Liver (tissue), 3 donors: ENCODE measurements around the gene NHS.

Experiments used
- EGR1 ChIP-seq, 2 donors: IDR thresholded peaks; 2 replicates each; pipeline ENCODE4 v1.6.1; 2016 to 2018; ENCODE audit warnings: antibody characterized with exemption in 2 of 2, low read depth in 2 of 2
- GABPA ChIP-seq, 2 donors: IDR thresholded peaks in 1 of 2; conservative IDR thresholded peaks in 1 of 2; 2 replicates each; pipeline ENCODE4 v1.6.1; 2016; ENCODE audit warnings: antibody characterized with exemption in 2 of 2, mild to moderate bottlenecking in 1 of 2, moderate library complexity in 1 of 2
- RAD21 ChIP-seq, 2 donors: IDR thresholded peaks; 2 replicates each; pipeline ENCODE4 v1.6.1; 2016; ENCODE audit warnings: antibody characterized with exemption in 2 of 2, mild to moderate bottlenecking in 2 of 2
- YY1 ChIP-seq: IDR thresholded peaks from 2 replicates; pipeline ENCODE4 v1.6.1; 2016; ENCODE audit warnings: antibody characterized with exemption, mild to moderate bottlenecking
- TF ChIP-seq, protein P1 (sequence below): fragments of 150-350 bp; IDR thresholded peaks from 2 replicates; pipeline ENCODE4 v1.5.1; 2017; ENCODE audit warnings: improper control_type of control experiment, low read depth, low read length; ENCODE audit not compliant: missing input control
- TF ChIP-seq, protein P2 (sequence below): IDR thresholded peaks from 2 replicates; pipeline ENCODE4 v1.6.1; 2016; ENCODE audit warnings: antibody characterized with exemption
- TF ChIP-seq, protein P3 (sequence below): IDR thresholded peaks from 2 replicates; pipeline ENCODE4 v1.6.1; 2016; ENCODE audit warnings: antibody characterized with exemption, mild to moderate bottlenecking
- donor health status: healthy.
- donor health status: healthy.

DNA sequence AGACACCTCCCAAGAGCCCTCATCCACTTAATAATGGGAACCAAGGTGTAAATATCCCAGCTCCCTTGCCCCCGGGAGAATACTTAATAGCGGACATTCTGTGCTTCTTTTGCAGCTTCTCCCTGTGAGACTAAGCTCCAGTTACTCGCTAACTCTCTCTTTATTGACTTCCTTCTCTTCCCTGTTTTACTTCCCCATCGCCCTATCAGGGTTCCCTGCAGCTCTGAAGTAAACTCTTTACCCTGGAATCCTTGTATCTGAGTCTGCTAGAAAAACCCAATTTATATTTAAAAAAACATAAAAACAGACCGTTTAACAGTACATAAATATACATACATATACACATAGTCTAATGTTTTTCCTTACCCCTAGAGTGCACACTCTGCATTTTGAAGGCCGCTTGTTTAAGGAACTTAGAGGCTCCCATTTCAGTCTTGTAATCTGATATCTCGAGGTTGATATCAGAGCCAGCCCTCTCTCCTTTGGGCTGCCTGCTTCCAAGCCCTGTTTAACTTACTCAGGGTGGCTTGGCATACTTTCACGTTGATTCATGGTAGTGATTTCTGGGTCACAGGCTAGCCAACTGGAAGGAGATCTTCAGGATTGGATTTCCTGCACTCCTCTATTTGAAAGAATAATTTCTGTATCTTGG lies 184.9 kb downstream of the NHS start:
- TF ChIP-seq, protein P1, sequence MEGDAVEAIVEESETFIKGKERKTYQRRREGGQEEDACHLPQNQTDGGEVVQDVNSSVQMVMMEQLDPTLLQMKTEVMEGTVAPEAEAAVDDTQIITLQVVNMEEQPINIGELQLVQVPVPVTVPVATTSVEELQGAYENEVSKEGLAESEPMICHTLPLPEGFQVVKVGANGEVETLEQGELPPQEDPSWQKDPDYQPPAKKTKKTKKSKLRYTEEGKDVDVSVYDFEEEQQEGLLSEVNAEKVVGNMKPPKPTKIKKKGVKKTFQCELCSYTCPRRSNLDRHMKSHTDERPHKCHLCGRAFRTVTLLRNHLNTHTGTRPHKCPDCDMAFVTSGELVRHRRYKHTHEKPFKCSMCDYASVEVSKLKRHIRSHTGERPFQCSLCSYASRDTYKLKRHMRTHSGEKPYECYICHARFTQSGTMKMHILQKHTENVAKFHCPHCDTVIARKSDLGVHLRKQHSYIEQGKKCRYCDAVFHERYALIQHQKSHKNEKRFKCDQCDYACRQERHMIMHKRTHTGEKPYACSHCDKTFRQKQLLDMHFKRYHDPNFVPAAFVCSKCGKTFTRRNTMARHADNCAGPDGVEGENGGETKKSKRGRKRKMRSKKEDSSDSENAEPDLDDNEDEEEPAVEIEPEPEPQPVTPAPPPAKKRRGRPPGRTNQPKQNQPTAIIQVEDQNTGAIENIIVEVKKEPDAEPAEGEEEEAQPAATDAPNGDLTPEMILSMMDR, result no peak
- TF ChIP-seq GABPA (IDR thresholded peaks at IDR 0.05 in 1 of 2, conservative IDR thresholded peaks at IDR 0.05 in 1 of 2) (no peak), RAD21 (IDR thresholded peaks at IDR 0.05) (no peak), YY1 (no peak), EGR1 (IDR thresholded peaks at IDR 0.05; ENCODE audit: low read depth in 2 of 2) (no peak)
- TF ChIP-seq, protein P2, sequence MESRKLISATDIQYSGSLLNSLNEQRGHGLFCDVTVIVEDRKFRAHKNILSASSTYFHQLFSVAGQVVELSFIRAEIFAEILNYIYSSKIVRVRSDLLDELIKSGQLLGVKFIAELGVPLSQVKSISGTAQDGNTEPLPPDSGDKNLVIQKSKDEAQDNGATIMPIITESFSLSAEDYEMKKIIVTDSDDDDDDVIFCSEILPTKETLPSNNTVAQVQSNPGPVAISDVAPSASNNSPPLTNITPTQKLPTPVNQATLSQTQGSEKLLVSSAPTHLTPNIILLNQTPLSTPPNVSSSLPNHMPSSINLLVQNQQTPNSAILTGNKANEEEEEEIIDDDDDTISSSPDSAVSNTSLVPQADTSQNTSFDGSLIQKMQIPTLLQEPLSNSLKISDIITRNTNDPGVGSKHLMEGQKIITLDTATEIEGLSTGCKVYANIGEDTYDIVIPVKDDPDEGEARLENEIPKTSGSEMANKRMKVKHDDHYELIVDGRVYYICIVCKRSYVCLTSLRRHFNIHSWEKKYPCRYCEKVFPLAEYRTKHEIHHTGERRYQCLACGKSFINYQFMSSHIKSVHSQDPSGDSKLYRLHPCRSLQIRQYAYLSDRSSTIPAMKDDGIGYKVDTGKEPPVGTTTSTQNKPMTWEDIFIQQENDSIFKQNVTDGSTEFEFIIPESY, result no peak
- TF ChIP-seq, protein P3, sequence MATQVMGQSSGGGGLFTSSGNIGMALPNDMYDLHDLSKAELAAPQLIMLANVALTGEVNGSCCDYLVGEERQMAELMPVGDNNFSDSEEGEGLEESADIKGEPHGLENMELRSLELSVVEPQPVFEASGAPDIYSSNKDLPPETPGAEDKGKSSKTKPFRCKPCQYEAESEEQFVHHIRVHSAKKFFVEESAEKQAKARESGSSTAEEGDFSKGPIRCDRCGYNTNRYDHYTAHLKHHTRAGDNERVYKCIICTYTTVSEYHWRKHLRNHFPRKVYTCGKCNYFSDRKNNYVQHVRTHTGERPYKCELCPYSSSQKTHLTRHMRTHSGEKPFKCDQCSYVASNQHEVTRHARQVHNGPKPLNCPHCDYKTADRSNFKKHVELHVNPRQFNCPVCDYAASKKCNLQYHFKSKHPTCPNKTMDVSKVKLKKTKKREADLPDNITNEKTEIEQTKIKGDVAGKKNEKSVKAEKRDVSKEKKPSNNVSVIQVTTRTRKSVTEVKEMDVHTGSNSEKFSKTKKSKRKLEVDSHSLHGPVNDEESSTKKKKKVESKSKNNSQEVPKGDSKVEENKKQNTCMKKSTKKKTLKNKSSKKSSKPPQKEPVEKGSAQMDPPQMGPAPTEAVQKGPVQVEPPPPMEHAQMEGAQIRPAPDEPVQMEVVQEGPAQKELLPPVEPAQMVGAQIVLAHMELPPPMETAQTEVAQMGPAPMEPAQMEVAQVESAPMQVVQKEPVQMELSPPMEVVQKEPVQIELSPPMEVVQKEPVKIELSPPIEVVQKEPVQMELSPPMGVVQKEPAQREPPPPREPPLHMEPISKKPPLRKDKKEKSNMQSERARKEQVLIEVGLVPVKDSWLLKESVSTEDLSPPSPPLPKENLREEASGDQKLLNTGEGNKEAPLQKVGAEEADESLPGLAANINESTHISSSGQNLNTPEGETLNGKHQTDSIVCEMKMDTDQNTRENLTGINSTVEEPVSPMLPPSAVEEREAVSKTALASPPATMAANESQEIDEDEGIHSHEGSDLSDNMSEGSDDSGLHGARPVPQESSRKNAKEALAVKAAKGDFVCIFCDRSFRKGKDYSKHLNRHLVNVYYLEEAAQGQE, result no peak
